ENCODE data around the gene C1QL1.
"Not testable (repeated sequence)": the region's sequence is repeated elsewhere in the genome, so short reads cannot be mapped to it uniquely, and the experiment has no call there.

Gene C1QL1

DNA sequence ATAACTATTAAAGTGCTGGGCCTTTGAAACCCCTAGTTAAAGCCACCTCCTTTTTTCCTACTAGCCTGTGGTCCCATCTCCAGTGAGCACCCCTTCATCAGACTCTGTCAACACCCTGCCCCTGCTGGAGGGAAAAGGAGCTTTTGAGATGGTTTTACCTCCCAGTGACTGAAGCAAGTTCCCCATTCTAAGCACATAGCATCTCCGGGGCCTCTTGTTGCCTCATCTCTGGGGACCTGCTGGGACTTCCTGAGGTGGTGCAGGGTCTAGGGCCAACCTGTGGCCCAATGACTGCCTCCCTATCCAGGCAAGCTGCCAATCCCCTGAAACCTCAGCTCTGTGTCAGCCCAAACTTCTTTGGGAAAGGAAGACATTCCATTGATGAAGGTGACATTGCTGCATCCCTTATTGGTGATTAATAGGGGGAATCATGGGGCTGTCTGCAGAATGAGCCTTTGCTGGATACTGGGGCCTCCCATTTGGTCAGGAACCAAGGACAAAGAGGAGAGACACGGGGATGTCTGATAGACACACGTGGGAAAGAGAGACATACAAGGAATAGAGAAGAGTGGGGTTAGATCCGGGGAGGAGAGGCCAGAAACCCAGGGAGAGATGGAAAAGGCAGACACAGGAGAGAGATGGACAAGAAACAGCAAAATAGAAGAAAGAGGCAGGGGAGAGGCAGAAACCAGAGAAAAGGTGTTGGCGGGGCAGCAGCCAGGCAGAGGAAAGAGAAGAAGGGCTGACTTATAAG, 2.4 kb downstream of the C1QL1 start:
- DNase-seq: no peak

DNA sequence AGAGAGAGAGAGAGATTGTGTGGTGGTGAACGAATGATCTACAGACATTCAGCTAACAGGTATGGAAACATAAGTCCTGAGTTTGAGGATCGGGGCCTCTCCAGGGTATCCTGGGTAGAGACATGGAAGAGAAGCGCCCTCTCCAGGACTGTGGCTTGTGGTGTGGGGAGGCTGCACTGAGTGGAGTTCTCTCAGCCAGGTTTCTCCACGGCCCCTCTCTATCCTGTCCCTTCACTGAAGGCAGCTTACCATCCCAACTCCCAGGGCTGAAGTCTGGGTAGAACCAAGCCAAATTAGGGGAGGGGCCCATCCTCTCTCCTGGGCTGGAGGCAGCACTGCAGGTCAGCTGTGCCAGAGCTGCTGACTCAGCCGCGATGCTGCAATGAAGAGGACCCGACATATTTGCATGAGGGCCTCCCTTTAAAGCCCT, 6.2 kb downstream of the C1QL1 start:
- no peak for DNase-seq

DNA sequence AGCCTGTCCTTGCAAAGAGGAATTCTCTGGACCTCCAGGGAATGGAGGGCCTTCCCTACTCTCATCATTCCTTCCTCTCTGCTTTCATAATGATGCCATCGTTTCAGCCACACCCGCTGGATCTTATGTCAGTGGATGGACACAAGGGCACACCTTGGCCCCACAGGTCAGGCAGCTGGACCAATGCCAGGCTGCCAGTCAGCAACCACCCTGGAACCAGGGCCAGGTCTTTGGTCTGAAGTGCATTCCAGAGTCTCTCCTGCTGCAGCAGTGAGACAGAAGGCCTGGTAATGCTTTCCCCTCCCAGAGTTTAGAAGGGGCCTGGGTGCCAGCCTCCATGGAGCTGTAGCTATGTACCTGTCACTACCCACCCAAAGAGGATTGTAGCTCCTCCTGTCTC, 7.4 kb downstream of the C1QL1 start:
- DNase-seq: no peak

DNA sequence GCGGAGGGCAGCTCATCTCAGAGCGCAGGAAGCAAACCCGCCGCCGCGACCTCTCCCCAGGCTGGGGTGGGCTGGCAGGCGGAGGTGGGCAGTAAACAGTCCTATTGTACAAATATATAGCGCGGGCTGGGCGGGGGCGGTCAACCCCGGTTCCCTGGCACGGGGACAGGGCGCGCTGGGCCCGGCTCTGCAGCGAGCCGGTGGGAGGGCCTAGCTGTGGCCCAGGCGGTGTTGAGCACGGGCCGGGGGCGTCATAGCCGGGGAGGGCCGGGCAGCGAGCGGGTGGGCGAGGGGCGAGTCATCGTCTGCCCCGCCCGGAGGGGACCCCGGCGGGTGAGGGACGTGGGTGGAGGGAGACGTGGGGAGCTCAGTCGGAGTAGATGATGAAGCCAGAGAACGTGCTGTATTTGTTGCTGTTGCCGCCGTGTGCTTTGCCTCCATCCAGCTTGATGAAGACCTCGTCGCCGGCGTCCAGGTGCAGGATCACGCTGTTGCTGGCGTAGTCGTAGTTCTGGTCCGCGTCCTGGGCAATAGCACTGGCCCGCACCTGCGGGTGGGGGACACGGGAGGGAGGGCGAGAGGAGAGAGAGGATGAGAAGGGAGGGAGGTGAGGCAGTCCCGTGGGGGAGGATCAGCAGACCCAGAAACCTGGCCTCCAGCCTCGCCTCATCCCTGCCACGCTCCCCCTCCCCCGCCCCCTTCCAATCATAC, 8.1 kb downstream of the C1QL1 start:
- peak in 1 of 51 donors; percentile 35 for DNase-seq

DNA sequence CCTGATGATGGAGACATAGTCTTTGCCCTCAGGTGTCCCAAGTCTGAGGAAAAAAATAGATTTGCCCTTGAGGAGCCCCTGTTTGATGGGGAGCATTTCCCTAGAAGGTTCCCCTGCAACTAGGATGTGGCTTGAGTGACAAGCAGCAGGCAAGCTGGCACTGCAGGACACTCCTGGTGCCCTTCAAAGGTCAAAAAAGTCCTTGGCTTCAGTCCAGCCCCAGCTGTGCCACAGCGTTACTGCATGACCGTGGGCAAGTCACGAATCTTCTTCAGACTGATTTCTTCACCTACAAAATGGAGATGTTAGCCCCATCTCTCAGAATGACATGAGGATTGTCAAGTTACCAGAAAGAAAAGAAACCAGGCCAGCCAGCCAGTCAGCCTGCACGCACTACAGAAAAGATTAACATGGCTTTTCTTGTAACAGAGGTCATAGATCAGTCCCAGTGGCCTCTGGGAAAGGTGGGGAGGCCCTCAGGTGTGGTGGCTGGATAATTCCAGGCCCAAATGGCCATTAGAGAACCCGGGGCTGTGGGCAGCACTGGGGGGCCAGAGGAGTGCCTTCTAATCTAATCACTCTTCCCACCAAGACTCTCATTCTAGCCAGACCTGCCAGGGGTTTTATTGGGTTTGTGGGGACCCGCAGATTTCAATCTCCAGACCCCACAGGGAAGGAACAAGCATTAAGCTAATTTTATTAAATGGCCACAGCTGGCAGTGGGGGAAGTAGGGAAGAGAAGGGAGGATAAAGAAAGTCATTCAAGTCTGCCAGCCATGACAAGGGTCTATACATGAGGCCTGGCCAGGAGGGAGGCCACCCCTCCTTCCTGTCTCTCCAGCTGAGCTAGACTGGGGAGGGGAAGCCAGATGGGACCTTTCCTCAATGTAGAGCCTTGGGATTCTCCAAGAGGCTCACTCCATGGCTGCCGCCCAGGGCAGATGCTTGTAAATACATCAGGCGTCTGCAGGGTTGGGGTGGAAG, 10.8 kb downstream of the C1QL1 start:
- DNase-seq: peak in 17 of 51 donors; percentile 11 to 58 (median 22)

DNA sequence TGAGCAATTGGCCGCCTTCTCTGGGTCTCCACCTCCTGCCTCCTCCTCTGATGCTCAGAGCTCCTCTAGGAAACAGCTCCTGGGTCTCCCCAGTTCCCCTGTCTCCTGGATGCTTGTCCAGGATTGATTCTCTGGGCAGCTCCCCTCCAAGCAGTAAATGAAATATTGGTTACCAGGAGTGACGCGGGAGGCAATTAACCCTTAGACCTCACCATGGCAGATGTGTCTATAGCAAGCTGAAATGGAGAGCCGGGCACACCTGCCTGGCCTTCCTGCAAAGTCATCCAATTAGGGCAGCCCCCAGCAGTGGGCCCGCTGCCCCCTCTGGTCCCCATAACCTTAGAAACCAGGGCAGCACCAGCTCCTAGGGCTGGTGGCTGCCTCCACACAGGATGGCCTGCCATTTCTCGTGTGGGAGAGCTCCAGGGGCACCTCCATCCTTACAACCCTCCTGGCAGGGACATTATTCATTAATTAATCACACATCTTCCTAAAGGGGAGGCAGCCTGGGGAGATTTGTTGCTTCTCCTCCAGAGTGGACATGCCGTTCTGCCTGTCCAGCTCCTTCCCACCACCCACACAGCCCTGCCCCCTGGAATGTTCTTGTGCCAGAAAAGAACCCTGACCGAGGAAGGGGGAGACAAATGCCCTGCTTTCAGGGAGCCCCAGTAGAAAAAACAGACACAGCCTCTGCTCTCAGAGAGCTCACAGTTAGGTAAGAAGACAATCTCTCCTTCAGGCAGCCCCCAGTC, 12.3 kb downstream of the C1QL1 start:
- peak in 1 of 51 donors; percentile 26 for DNase-seq

DNA sequence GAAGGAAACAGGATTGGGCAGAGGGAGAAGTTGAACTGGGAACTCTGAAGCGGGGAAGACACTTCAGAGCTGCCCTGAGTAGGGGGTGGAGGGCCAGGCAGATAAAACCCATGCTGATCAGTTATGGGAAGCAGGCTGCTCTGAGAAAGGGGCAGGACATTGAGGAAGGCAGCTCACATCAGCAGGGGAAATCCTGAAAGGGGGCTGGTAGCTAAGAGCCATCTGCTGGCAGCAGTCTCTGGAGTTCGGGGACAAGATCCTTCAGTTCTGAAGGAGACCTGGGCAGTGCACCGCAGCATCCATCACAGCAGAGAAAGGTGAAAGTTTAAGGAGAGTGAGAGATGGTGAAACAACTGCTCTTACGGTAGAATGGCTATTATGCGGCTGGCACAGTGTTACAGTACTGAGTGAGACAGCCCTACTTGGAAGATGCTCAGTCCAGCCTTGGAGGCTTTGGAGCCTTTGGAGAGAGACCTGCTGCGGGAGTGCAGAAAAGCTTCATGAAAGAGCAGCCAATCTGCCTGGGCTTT, 15.1 kb downstream of the C1QL1 start:
- DNase-seq: no peak

DNA sequence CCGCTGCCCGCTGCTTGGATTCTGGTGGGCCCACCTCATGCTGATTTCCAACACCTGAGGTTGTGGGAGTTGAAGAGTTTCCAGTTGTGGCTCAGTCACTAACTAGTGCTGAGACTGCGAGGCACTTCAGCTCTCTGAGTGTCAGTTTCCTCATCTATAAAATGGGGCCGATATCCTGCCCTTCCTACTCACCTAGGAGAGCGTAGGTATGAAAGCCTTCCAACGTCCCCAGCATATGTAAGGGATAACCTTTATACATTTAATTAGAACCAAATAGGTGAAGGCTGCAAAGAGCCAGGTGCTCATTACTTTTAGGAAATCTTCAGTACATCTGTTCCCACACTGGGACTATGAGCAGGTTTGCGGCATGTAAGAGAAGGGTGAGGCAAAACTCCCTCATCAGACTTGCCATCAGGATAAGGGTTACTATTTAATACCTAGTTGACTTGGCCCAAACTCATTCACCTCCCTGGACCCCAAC, 19.7 kb downstream of the C1QL1 start:
- no peak for DNase-seq

DNA sequence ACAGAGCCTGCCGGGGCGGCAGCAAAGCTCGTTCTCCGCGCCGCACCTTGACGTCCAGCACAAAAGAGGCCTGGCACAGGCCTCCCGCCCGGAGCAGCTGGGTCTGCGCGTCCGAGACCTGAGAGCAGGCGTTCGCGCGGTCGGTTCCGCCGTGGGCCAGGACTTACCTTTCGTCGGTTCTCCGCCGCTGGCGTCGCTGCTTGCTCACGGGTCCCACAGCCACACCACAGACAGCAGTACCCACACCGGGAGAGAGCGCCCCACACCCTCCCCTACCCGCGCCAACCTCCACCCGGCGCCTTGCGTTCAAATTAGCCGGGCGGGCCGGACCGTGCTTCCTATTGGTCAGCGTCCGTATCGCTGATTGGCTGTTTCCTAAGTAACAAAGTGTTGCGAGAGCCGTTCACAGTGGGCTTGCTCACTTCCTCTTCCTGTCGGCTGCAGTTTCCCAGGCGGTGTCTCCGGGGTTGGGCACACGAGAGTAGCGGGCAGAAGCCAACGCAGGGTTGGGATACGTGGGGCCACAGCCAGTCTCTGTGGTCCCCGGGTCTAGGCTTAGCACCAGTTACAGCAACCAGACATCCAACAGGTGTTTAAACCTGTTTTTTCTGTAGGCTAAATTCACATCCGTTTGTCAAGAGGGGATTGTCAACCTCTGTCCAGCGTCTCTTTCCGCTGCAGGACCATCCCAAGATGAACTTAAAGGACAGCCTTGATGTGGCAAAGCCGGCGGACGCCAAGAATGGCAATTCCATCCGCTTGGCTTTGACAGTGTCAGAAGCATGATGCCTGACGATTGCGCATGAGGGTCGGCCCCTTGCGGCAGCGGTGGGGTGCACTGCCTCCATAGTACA, 20.4 kb downstream of the C1QL1 start, which contains the start of gene KIF18B:
Gene KIF18B, minus strand, starts transcription at position 313 of the 854 bp plus-strand sequence. CDS start 11,429 bp downstream, outside the sequence.
- peak in 50 of 51 donors; percentile 21 to 92 (median 76) for DNase-seq

DNA sequence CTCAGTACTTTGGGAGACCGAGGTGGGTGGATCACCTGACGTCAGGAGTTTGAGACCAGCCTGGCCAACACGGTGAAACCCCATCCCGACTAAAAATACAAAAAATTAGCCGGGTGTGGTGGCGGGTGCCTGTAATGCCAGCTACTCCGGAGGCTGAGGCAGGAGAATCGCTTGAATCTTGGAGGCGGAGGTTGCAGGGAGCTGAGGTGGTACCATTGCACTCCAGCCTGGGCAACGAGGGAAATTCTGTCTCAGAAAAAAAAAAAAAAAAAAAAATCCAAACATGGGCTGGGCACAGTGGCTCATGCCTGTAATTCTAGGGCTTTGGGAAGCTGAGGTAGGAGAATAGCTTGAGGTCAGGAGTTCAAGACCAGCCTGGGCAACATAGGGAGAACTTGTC, 22.5 kb downstream of the C1QL1 start:
- DNase-seq: not testable (repeated sequence)

DNA sequence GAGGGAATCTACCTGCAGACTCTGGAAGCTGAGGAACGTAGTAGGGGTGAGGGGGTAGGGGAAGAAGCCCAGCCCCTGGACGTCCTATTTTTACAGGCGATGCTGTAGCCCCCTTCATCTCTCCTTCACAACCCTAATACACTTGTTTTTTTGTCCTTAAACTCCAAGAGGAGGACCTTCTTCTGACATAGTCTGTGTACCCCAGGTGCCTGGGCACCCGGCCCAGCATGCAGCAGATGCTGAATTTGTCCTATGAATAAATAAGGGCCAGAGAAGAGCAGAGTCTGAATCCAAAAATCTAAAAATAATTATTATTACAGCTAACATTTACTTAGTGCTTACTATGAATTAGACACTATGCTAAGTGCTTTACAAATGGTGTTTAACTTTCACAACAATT, 25.6 kb downstream of the C1QL1 start:
- no peak for DNase-seq

DNA sequence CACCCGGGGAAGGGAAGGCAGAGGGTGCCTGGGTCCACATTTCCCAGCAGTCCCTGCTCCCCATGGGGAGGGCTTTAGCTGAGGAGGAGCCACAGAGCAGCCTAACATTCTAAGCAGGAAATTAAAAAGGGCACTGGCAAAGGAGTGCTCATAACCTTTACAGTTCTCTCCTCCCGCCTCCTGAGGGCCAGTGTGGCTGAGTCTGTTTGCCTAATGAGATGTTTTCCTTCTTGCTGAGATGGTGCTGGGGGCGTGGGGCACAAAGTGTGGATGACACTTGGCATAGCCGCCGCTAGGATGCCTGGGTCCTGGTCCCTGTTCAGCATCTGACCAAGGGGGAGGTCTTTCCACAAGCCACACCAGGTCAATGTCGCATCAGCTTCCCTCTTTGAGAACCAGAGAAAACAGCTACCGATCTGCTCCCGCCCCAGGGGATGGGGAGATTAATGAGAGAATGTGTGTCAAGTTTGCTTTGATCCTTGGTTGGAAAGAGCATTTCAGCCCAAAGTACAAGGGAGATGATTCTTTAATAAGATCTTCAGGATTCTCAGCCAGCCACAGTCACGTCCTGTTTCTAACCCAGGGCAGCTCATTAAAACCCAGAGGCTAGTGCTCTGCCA, 26.3 kb downstream of the C1QL1 start:
- no peak for DNase-seq

DNA sequence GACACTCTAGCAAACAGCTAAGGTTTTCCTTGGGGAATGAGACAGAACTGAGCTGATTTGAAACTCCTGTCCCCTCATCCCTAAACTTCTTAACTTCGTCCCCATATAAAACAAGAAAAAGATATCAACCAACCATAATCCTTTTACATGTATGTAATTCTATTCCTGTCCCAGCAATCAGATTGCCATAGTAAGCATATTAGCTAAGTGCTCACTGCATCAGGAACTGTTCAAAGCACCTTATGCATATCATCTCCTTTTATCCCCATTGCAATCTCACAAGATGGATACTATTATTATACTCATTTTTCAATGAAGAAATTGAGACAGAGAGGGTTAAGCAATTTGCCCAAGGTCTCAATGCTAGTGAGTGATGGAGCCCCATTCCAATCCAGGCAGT, 27.3 kb downstream of the C1QL1 start:
- no peak for DNase-seq

DNA sequence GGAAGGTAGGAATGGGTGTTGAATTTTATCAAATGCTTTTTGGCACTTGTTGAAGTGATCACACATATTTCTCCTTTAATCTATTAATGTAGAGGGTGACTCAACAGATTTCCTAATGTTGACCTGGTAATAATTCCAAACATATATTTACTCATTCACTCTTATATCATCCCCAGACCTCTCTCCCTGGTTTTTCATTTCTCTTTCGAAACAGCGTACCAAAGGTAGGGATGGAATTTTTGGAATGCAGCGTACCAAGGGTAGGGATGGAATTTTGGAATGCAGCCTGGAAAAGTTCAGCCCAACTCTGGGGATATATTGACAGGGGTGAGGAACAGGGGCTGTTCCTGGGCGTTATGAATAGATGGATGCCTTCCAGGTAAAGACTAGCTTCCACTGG, 27.8 kb downstream of the C1QL1 start:
- DNase-seq: no peak

DNA sequence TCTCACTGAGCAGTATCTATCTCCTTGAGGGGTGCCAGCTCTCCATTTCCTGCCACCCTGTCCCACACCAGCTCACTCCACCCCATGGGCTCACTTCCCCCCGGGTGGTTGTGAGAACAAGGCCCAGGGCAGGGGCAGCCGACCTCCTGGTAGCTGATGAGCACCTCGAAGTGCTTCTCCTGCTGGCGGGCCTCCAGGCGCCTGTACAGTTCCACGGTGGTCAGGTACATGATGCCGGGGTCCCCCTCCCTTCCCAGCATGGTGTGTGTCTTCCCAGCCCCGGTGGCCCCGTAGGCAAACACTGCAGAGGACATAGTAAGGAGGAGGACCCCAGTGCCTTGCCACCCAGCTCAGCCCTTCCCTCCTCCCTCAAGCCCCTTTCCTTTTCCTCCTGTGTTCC, 33.0 kb downstream of the C1QL1 start:
- DNase-seq: no peak

DNA sequence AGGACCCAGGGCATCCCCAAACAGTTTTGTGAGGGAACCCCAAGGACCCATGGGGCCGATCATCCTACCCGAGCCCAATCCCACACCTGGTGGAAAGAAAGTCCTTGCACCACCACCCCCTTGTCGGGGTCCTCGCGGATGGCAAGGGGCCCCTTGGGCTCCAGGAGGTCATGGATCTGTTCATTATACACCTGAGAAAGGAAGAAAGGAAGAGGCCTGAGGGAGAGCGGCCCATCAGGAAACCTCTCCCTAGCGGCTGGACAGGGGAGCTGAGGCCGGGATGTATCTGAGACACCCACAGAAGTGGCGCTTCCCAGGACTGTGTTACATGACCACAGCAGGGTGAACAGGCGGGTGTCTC, 33.4 kb downstream of the C1QL1 start:
- DNase-seq: no peak

DNA sequence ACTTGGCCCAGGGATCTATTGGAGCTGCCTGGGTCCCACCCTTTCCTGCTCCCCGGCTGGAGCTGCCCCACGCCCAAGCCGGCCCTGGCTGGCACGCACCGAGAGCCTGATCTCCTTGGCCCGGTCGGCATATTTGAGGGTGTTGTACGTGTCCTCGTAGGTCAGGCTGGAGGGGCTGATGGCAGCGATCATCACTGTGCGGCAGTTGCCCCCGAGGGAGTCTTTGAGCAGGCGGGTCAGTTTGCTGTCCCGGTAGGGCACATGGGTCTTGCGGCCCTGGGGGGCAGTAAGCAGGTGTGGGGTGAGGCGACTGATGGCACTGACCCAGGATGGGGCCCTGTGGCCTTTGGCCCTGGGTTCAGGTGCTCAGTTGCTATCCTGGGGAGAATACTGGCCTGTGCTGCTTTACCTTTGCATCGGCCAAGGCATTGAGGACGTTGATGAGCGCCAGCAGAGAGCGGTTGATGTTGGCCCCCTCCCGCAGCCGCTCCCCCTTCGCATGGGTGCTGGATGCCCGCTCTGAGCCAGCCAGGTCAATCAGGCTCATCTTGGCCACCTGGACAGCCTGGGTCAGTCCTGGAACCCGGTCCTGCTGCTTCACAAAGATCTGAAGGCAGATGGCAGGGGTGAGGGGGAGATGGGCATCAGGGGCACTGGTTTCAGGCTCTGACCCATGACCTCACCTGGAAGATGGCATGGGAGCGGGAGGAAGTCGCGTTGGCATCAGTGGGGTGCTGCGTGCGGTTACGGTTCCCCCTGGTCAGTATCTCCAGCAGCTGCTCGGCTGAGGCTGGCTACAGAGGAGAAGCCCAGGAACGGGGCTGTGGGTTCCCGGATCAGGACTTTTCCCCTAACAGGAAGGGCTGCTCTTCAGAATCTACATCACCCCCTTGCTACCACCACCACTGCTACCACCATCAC, 34.0 kb downstream of the C1QL1 start:
- DNase-seq: no peak

DNA sequence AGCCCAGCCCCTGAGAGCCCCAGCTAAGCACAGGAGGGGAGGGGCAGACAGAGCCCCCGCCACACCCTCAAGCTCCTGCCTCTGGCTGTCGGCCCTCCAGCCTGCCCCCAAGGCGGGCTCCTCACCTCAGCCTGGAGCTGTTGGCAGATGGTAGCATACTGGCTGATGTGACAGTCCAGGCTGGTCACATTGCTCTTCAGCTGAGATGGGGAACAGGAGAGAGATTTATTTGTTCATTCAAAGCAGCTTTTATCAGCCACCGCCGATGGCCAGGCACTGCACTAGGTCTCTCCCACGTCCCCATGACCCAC, 35.4 kb downstream of the C1QL1 start:
- no peak for DNase-seq
